Measurements from ENCODE around the gene RAP1A.

The RAP1A gene

GRCh38 chr1:111733183-111733991, 113.8 kb downstream of the RAP1A start:
- no peak overlapping the region for H3K9ac ChIP-seq (ENCODE audit: insufficient read length)
- TF ChIP-seq POLR2AphosphoS5 (IDR thresholded peaks at IDR 0.05; ENCODE audit: borderline replicate concordance, low read depth, low read length) (no peak), EZH2 (IDR thresholded peaks at IDR 0.05) (no peak)
- DNase-seq (ENCODE audit: low read depth, low spot score): no peak
- no peaks in the 10 kb centered on the region for H3K36me3 ChIP-seq (ENCODE audit: insufficient read depth, low read length)
- no peaks in the 10 kb centered on the region for H3K9me3 ChIP-seq (ENCODE audit: low read depth, low read length)
- no peak overlapping the region for H3K27ac ChIP-seq
- H3K4me3 ChIP-seq: no peak overlapping the region

- no peaks in the 10 kb centered on the region for H3K9me3 ChIP-seq (ENCODE audit: low read depth, low read length)
- no peak overlapping the region for H3K9ac ChIP-seq (ENCODE audit: insufficient read length)
- no peak for DNase-seq (ENCODE audit: low read depth, low spot score)
- no peak for TF ChIP-seq EZH2 (IDR thresholded peaks at IDR 0.05)
- TF ChIP-seq FOXP2 (optimal IDR thresholded peaks at IDR 0.05; ENCODE audit: control extremely low read depth, extremely low read length, insufficient read depth): no peak
- no peak for TF ChIP-seq POLR2AphosphoS5 (IDR thresholded peaks at IDR 0.05; ENCODE audit: borderline replicate concordance, low read depth, low read length)
- no peak overlapping the region for H3K27ac ChIP-seq
- H3K36me3 ChIP-seq (ENCODE audit: insufficient read depth, low read length): no peaks in the 10 kb centered on the region
- no peak overlapping the region for H3K4me3 ChIP-seq
Observed at GRCh38 chr1:111733992-111734341, 114.4 kb downstream of the RAP1A start.

GRCh38 chr1:111734426-111734825, 114.8 kb downstream of the RAP1A start:
- H3K27ac ChIP-seq: no peak overlapping the region

GRCh38 chr1:111734856-111735255, 115.3 kb downstream of the RAP1A start:
- Histone ChIP-seq H3K4me3 (no peak overlapping the region), H3K9ac (ENCODE audit: insufficient read length) (no peak overlapping the region), H3K36me3 (ENCODE audit: insufficient read depth, low read length) (no peaks in the 10 kb centered on the region), H3K27ac (no peak overlapping the region), H3K9me3 (ENCODE audit: low read depth, low read length) (no peaks in the 10 kb centered on the region)
- no peak for DNase-seq (ENCODE audit: low read depth, low spot score)
- no peak for TF ChIP-seq EZH2 (IDR thresholded peaks at IDR 0.05)
- no peak for TF ChIP-seq POLR2AphosphoS5 (IDR thresholded peaks at IDR 0.05; ENCODE audit: borderline replicate concordance, low read depth, low read length)
- TF ChIP-seq FOXP2 (optimal IDR thresholded peaks at IDR 0.05; ENCODE audit: control extremely low read depth, extremely low read length, insufficient read depth): no peak

More at GRCh38 chr1:111734426-111734825, 114.8 kb downstream of the RAP1A start:
- TF ChIP-seq EZH2 (IDR thresholded peaks at IDR 0.05) (no peak), FOXP2 (optimal IDR thresholded peaks at IDR 0.05; ENCODE audit: control extremely low read depth, extremely low read length, insufficient read depth) (no peak), POLR2AphosphoS5 (IDR thresholded peaks at IDR 0.05; ENCODE audit: borderline replicate concordance, low read depth, low read length) (no peak)
- no peak for DNase-seq (ENCODE audit: low read depth, low spot score)
- no peaks in the 10 kb centered on the region for H3K36me3 ChIP-seq (ENCODE audit: insufficient read depth, low read length)
- H3K4me3 ChIP-seq: no peak overlapping the region
- H3K9ac ChIP-seq (ENCODE audit: insufficient read length): no peak overlapping the region
- H3K9me3 ChIP-seq (ENCODE audit: low read depth, low read length): no peaks in the 10 kb centered on the region

GRCh38 chr1:111735321-111735720, 115.7 kb downstream of the RAP1A start:
- Histone ChIP-seq H3K4me3 (no peak overlapping the region), H3K27ac (no peak overlapping the region), H3K36me3 (ENCODE audit: insufficient read depth, low read length) (no peaks in the 10 kb centered on the region), H3K9me3 (ENCODE audit: low read depth, low read length) (no peaks in the 10 kb centered on the region), H3K9ac (ENCODE audit: insufficient read length) (no peak overlapping the region)
- TF ChIP-seq FOXP2 (optimal IDR thresholded peaks at IDR 0.05; ENCODE audit: control extremely low read depth, extremely low read length, insufficient read depth): no peak
- no peak for DNase-seq (ENCODE audit: low read depth, low spot score)

GRCh38 chr1:111735858-111736544, 116.4 kb downstream of the RAP1A start:
- no peak for TF ChIP-seq POLR2AphosphoS5 (IDR thresholded peaks at IDR 0.05; ENCODE audit: borderline replicate concordance, low read depth, low read length)
- no peak for TF ChIP-seq EZH2 (IDR thresholded peaks at IDR 0.05)
- no peak for TF ChIP-seq FOXP2 (optimal IDR thresholded peaks at IDR 0.05; ENCODE audit: control extremely low read depth, extremely low read length, insufficient read depth)
- H3K9me3 ChIP-seq (ENCODE audit: low read depth, low read length): no peaks in the 10 kb centered on the region
- H3K36me3 ChIP-seq (ENCODE audit: insufficient read depth, low read length): no peaks in the 10 kb centered on the region
- H3K9ac ChIP-seq (ENCODE audit: insufficient read length): no peak overlapping the region
- H3K4me3 ChIP-seq: no peak overlapping the region
- DNase-seq (ENCODE audit: low read depth, low spot score): no peak
- H3K27ac ChIP-seq: no peak overlapping the region

GRCh38 chr1:111736548-111737215, 117.1 kb downstream of the RAP1A start:
- Histone ChIP-seq H3K36me3 (ENCODE audit: insufficient read depth, low read length) (no peaks in the 10 kb centered on the region), H3K4me3 (no peak overlapping the region), H3K9me3 (ENCODE audit: low read depth, low read length) (no peaks in the 10 kb centered on the region), H3K27ac (no peak overlapping the region), H3K9ac (ENCODE audit: insufficient read length) (no peak overlapping the region)
- no peak for DNase-seq (ENCODE audit: low read depth, low spot score)
- TF ChIP-seq POLR2AphosphoS5 (IDR thresholded peaks at IDR 0.05; ENCODE audit: borderline replicate concordance, low read depth, low read length): no peak
- TF ChIP-seq EZH2 (IDR thresholded peaks at IDR 0.05): no peak
- TF ChIP-seq FOXP2 (optimal IDR thresholded peaks at IDR 0.05; ENCODE audit: control extremely low read depth, extremely low read length, insufficient read depth): no peak
